EL (cell line): ENCODE data around the gene SLC6A7.
"Not testable (repeated sequence)": the region's sequence is repeated elsewhere in the genome, so short reads cannot be mapped to it uniquely, and the experiment has no call there.

Experiments
- DNase-seq: peaks from one replicate; pipeline ENCODE4 v3.0.0-alpha.2; 2016

Gene SLC6A7

GRCh38 chr5:150244209-150244608, 54.3 kb downstream of the SLC6A7 start:
- no peak for DNase-seq

GRCh38 chr5:150245111-150245789, 55.4 kb downstream of the SLC6A7 start:
- DNase-seq = peak; percentile 13

DNA sequence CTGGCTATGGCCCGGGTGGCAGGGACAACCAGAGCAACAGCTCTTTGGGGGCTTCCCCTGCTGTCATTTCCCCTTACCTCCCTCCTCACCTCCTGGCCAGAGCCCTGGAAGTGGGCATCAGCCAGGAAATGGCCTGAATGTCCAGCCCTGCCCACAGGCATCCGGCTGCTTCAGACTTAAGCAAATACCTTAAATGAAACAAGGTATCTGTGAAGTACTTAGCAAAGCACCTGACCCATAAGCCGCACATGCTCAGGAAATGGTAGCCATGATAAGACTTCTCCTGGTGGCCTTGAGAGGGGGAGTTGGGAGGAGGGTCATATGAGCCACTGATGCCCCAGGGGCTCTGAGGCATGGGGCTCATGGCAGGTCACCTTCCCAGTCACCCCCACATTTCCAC, 55.9 kb downstream of the SLC6A7 start:
- DNase-seq = no peak

- no peak for DNase-seq
These were observed 56.6 kb downstream of the SLC6A7 start for GRCh38 chr5:150246429-150246828.

GRCh38 chr5:150246835-150247234, 57.0 kb downstream of the SLC6A7 start:
- no peak for DNase-seq

DNA sequence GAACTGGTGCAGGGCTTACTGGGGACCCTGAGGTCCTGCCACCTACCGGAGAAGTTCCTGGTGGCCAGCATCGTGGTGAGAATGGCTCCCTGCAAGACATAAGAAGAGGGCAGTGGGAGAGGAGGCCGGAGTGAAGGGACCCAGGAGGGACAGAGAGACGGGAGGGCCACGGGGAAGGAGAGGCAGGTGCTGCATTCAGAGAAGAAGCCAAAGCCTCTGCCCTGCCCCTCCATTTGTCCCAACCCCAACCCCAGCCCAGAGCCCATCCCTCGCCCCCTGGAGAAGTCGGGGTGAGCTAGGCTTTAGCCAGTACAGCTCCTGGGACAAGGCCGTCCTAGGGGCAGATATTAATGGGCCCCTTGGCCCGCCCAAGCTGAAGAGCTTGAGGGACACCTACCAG, 57.9 kb downstream of the SLC6A7 start:
- DNase-seq = no peak

DNA sequence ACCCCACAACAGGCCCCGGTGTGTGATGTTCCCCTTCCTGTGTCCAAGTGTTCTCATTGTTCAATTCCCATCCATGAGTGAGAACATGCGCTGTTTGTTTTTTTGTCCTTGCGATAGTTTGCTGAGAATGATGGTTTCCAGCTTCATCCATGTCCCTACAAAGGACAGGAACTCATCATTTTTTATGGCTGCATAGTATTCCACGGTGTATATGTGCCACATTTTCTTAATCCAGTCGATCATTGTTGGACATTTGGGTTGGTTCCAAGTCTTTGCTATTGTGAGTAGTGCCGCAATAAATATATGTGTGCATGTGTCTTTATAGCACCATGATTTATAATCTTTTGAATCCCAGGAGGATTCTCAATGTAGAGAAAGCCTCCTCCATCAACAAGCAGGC, 58.6 kb downstream of the SLC6A7 start:
- not testable (repeated sequence) for DNase-seq

GRCh38 chr5:150248946-150249345, 59.1 kb downstream of the SLC6A7 start:
- no peak for DNase-seq

DNA sequence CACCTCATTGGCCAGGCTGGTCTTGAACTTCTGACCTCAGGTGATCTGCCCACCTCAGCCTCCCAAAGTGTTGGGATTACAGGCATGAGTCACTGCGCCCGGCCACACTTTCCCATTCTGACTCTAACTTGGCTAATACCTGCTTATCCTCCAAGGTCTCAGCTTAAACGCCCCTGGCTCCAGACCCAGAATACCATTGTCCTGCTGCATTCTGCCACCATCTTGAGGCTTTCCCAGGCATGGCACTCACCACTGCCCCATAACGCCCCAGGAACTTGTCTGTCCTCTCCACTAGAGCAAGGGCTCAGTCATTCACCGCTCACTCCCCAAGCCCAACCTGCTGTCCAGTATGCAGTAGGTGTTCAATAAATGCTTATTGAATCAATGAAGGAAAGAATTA, 59.9 kb downstream of the SLC6A7 start:
- no peak for DNase-seq

DNA sequence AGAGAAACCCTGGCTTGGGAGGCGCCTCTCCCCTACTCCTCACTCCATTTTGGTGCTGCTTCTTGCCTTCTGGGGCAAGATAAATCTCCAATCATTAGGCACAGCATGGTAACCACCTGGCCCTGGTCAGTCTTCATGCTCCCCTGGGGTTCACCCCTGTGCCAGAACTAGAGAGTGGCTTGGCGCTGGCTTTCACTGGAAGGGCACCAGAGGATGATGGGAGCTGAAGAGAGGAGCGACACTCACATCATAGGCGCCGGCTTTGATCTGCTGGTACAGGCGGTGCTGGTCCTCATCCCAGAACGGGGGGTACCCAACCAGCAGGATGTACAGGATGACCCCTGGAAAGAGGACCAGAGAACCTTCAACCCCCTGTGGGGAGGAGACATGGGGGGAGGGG, 61.6 kb downstream of the SLC6A7 start:
- DNase-seq = no peak

GRCh38 chr5:150252489-150252888, 62.6 kb downstream of the SLC6A7 start:
- DNase-seq = no peak

DNA sequence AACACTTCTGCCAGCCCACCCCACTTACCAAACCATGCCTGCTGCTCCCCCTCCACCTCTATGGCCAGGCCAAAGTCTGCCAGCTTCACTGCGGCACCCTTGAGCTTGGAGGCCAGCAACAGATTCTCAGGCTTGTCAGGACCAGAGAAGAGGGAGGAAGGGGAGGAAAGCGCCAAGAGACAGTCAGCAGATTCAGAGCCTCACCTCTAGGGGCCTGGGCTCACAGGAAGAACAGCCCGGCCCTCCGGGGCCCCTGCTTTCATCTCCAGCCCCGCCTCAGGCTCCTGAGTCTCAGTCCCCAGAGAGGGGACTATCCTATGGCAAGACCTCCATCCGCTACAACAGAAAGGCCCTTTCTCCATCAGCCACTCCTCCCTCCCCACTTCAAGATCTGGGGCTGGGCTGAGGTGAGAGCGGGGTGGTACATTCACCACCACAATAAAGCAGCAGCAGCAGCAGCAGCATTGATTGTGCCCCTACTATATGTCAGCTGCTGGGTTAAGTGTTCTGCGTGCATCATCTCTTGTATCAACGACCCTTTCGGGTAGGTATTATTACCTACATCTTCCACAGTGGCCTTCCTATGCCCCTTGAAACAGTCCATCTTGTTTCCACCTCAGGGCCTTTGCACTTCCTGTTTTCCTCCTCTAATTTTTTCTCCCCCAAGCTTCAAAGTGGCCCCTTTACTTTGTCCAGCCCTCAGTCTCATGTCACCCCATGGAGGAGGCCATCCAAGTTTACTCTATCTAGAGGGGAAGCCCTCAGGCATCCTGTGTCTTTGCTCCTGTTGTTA, 63.8 kb downstream of the SLC6A7 start:
- no peak for DNase-seq

DNA sequence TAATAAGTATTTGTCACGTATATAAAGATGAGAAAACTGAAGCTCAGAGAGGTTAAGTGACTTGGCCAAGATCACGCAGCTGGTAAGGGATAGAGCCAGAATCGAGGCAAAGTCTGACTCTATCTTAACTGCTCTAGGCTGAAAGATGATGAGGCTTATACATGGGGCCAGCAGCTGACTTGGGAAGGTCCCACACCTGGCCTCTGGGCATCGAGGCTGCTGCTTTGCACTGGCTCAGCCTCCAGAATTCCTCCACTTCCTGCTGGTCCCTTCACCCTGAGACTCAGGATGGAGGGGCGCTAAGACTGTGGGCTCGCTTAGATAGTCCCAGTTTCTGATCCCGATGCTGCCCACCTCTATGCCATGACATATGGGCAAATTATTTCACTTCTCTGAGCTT, 64.5 kb downstream of the SLC6A7 start:
- no peak for DNase-seq

GRCh38 chr5:150254774-150255173, 64.9 kb downstream of the SLC6A7 start:
- no peak for DNase-seq

DNA sequence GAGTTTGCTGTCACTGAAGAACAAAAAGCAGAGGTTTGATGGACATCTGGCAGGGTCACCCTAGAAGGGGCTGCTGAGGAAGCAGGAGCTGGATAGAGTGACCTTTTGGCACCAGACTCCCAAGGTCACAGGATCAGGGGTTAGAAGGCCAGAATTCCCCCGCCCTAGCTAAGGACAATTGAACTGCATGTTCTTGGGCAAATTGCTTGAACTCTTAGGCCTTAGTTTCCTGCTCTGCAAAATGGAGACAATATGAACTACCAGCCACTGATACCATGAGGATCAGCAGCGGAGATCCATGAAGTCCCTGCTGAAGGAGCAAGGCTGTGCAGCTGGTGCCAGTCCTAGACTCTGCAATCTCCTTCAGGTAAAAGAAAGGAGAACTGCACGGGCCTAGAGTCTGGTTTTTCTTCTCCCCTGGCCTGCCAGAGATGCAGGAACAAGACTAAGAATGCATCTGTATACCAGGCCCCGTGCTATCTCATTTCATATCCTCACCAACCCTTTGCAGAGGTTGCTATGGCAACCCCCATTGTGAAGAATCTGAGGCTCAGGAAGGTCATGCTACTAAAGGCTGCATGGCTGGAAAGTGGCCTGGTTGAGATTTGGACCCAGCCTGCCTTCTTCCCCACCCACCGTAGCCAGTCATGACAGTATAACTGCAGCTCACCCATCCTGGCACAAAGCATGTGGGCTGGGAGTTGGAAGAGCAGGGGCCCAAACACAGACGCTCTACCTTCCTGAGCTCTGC, 66.0 kb downstream of the SLC6A7 start:
- no peak for DNase-seq

DNA sequence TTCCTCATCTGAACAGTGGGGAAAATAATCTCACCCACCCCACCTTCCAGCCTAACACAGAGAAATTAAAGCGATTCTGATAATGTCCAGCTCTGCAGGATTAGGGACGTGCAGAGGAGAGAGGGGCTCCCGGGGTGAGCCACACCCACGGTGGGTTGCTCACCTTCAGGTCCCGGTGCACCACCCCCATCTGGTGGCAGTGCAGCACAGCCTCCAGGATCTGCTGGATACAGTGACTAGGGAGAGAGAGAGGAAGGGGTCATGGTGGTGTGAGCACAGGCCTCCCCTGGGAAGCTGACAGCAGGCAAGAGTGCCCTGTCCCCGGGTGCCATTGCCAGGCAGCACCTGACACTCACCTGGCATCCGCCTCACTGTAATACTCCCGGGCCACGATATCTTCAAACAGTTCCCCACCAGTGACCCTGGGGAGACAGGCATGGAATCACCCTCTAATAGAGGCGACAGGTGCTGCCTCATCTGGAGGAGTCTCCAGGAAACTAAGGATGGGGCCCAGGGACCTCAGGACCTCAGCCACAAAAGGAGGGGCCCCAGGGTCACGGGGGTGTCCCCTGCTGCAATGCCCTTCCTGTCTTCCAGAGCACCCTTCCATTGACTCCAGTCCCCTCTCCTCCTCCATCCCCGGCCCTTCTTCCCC, 66.7 kb downstream of the SLC6A7 start:
- no peak for DNase-seq

- no peak for DNase-seq
These were observed 67.6 kb downstream of the SLC6A7 start for GRCh38 chr5:150257424-150257823.

- DNase-seq = no peak
These were observed 68.3 kb downstream of the SLC6A7 start for GRCh38 chr5:150258130-150258529.
